Muscle of leg (tissue), 11 donors: ENCODE results near the gene THSD1. TPM values are rescaled to one million over a fixed set of nuclear protein-coding genes. Genes with fewer than 3 reads are reported as not detected.
A peak's percentile ranks its signal among the peaks of the same experiment; 100 is the strongest.
"Not testable (repeated sequence)": the region's sequence is repeated elsewhere in the genome, so short reads cannot be mapped to it uniquely, and the experiment has no call there.

ENCODE experiments used
- DNase-seq: peaks from one replicate; pipeline ENCODE4 v3.0.0; 2013
- H3K27ac ChIP-seq: one replicate; pipeline ENCODE4 v1.5.1; 2013; ENCODE audit warnings: mild to moderate bottlenecking, low read length, control low read depth
- H3K27me3 ChIP-seq: one replicate; pipeline ENCODE4 v1.6.1; 2013; ENCODE audit warnings: low read length; ENCODE audit not compliant: control insufficient read depth, insufficient read depth
- H3K36me3 ChIP-seq: one replicate; pipeline ENCODE4 v1.6.1; 2013; ENCODE audit warnings: low read length; ENCODE audit not compliant: control insufficient read depth, insufficient read depth
- H3K4me1 ChIP-seq: one replicate; pipeline ENCODE4 v1.6.1; 2013; ENCODE audit warnings: low read length; ENCODE audit not compliant: control insufficient read depth, insufficient read depth
- H3K4me3 ChIP-seq: one replicate; pipeline ENCODE4 v1.5.1; 2013; ENCODE audit warnings: low read length, control low read depth
- H3K9me3 ChIP-seq: replicated peaks from 2 replicates; pipeline ENCODE4 v1.6.1; 2013; ENCODE audit warnings: low read depth, low read length; ENCODE audit not compliant: control insufficient read depth
- WGBS: methylation state at CpG from one replicate; pipeline ENCODE4 v1.1.5; 2013; ENCODE audit warnings: missing lambda C conversion rate; ENCODE audit not compliant: insufficient coverage; 5-methylcytosine and 5-hydroxymethylcytosine counted together
- polyA plus RNA-seq, 8 donors: library from polyadenylated mRNA; unstranded; fragments of 120-200 nt; gene quantifications; one replicate each; pipeline versions ENCODE4 v1.2.1 to v1.2.3, GENCODE V29; 2013; ENCODE audit warnings: inconsistent platforms in 1 of 8, low replicate concordance in 1 of 8; ENCODE audit not compliant: insufficient read length in 8 of 8, insufficient read depth in 1 of 8
- total RNA-seq: library from RNA; stranded (reverse); fragments of 120-200 nt; gene quantifications from one replicate; pipeline ENCODE4 v1.2.4, GENCODE V29; 2013

THSD1 gene
- total and polyA plus RNA-seq, 9 donors, result 18.3 to 21.9 (median 19.6) TPM

DNA sequence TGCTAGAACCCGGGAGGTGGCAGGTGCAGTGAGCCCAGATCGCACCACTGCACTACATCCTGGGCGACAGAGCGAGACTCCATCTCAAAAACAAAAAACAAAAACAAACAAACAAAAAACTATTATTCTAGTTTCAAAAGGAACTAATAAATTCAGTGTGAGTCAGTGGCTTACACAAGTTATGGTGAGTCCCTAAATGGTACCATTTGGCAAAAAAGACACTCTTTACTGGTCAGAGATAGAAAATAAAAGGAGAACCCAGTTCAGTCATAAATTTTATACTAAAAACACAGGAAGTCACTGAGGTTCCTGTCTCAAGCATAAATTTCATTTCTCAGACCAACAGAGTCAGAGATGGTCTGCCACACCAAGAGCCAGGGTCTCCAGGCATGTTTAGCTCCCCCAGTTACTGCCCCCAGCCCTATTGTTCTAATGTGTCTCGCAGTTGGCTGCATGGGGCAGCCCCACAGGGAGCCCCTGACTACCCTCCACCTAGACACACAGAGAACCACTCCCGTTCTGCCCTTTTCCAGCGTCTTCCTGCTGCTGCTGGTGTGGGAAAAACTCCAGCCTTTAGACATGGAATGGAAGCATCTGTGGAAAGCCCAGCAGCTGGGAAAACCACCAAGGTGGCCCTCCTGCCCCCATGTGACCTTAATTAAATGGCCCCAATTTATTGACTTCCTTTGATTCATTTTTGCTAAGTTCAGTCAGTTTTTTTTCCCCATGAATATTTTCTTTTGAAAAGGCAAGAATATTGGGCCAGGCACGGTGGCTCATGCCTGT lies 12.2 kb downstream of the THSD1 start:
- 64% methylated on average over 2 of the region's 8 CpGs for WGBS
- H3K4me3 ChIP-seq, result no peak overlapping the region
- H3K27me3 ChIP-seq, result no peaks in the 10 kb centered on the region
- peaks cover 32% of the 10 kb centered on the region for H3K36me3 ChIP-seq
- no peaks in the 10 kb centered on the region for H3K9me3 ChIP-seq
- peaks cover 8% of the 10 kb centered on the region for H3K4me1 ChIP-seq
- no peak overlapping the region for H3K27ac ChIP-seq
- no peak for DNase-seq

DNA sequence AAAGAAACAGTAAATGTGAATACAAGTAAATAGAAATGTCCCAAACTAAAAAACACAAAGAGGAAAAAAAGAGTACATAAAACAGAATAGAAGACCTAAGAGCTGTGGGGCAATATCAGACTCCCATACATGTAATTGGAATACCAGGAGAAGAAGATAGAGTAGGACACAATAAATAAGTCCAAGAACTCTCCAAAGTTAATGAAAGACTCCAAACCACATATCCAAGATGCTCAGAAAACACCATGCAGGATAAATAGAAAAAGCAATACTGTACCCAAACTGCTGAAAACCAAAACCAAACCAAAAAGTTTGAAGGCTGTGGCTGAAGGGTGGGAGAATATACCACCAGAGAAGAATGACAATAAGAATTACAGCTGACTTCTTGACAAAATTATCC lies 18.3 kb downstream of the THSD1 start:
- no peaks in the 10 kb centered on the region for H3K9me3 ChIP-seq
- no peak for DNase-seq
- H3K27ac ChIP-seq, result no peak overlapping the region
- H3K4me1 ChIP-seq, result no peaks in the 10 kb centered on the region
- no peaks in the 10 kb centered on the region for H3K27me3 ChIP-seq
- H3K4me3 ChIP-seq, result no peak overlapping the region
- H3K36me3 ChIP-seq, result peaks cover 16% of the 10 kb centered on the region

DNA sequence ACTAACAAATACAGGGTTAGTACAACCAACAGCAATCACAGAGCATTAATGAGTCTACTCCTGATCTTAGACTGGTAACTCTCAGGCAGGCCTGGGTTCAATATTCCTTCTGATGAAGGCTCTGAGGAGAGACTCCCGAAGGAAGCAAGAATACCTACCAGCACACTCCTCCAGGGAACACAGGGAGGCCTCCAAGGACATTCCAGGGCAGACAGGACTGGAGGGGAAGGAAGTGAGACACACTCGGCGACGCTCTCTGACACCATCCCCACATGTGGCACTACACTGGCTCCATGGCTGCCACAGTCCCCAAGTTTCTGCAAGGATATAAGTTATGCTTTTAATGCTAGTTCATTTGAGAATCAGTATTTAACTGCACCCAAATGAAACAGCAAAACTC lies 20.1 kb downstream of the THSD1 start:
- no peaks in the 10 kb centered on the region for H3K4me1 ChIP-seq
- DNase-seq, result no peak
- H3K27me3 ChIP-seq, result no peaks in the 10 kb centered on the region
- peaks cover 12% of the 10 kb centered on the region for H3K36me3 ChIP-seq
- no peak overlapping the region for H3K27ac ChIP-seq
- no peak overlapping the region for H3K4me3 ChIP-seq
- no peaks in the 10 kb centered on the region for H3K9me3 ChIP-seq
- WGBS, result no CpG with 5 or more reads among the region's 4 CpGs

DNA sequence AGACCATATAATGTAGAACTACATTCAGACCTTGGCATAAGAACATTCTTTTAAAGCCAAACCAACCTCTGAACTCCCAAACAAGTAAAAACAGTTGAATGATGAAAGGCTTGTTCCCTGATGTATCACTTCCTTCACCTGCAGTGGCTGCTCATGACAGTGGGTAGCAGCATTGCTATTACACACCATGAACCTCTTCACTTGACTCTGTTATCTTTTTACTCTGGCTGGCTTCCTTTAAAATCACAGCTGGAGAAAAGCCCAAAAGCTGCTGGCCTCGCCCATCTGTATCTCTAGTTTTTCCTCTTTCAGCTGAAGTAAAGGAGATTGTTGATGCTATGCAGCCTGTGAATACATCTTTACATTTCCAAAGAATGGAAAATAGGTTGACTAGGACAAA lies 22.6 kb downstream of the THSD1 start:
- Histone ChIP-seq H3K4me1 (no peaks in the 10 kb centered on the region), H3K4me3 (no peak overlapping the region), H3K36me3 (peaks cover 16% of the 10 kb centered on the region), H3K27me3 (no peaks in the 10 kb centered on the region), H3K9me3 (no peaks in the 10 kb centered on the region), H3K27ac (no peak overlapping the region)
- WGBS, result no CpG with 5 or more reads among the region's 1 CpG
- DNase-seq, result no peak

DNA sequence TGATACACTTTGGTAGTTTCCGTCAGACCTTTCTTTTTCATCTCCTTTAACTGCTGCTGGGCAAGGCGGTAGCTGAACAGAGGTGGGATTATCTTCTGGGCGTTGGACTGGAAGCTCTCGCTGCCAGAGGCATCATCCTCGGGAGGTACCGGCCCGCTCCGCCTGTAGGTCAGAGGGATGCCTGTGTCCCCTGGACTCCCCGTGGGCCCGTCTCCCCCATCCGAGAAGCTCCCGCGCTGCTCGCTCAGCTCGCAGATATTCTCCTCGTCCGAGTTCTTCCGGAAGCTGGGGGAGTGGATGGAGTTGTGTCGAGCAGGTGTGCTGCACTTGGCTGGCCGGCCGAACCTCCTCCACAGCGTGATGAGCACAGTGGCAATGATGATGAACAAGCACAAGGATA lies 27.7 kb downstream of the THSD1 start:
- Histone ChIP-seq H3K4me1 (no peaks in the 10 kb centered on the region), H3K36me3 (peaks cover 16% of the 10 kb centered on the region), H3K9me3 (no peaks in the 10 kb centered on the region), H3K4me3 (no peak overlapping the region), H3K27me3 (no peaks in the 10 kb centered on the region), H3K27ac (no peak overlapping the region)
- no peak for DNase-seq
- WGBS, result 94% methylated on average over 15 of the region's 22 CpGs

DNA sequence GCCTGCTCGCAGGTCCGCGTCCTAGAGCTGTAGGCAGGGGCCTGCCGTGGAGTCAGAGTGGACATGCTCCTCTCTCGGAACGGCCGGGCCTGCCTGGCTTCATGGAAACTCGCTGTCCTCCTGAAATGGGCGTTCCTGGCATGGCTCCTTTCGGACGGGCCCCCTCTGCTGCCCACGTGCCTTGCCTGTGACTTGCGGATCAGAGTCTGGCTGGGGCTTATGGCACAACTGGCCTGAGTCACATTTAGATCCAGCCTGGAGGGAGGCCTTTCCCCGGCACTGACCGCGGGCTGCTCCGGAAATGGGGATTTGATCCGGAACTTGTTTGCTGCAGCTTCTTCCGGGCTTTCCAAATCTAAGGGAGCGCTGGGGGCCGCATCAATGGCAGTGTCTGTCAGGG lies 28.1 kb downstream of the THSD1 start:
- WGBS, result 95% methylated on average over 21 of the region's 21 CpGs
- no peak overlapping the region for H3K4me3 ChIP-seq
- H3K9me3 ChIP-seq, result no peaks in the 10 kb centered on the region
- DNase-seq, result no peak
- H3K27ac ChIP-seq, result no peak overlapping the region
- H3K4me1 ChIP-seq, result no peaks in the 10 kb centered on the region
- peaks cover 16% of the 10 kb centered on the region for H3K36me3 ChIP-seq
- H3K27me3 ChIP-seq, result no peaks in the 10 kb centered on the region

DNA sequence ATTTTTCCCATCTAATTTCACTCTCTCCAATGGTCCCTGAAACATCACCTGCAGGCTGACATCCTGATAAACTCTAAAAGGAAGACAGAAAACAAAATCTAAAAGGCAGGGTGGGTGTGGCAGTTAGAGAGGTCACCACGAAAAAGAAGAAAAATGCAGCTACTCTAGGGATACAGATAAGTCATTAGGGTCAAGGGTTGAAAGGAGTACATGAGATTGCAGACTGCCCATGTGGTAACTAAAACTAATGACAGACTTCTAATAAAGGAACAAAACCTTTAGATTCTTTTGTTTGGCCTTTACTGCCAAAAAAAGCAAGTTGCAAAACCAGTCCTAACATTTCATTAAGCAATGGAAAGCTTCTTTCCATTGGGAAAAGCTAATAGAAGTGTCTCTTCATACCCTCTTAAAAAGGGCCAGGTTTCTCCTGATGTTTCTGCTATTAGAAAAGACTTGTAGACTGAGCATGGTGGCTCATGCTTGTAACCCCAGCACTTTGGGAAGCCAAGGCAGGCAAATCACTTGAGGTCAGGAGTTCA lies 31.0 kb downstream of the THSD1 start:
- DNase-seq, result no peak
- no peak overlapping the region for H3K27ac ChIP-seq
- WGBS, result no CpG with 5 or more reads among the region's 1 CpG

DNA sequence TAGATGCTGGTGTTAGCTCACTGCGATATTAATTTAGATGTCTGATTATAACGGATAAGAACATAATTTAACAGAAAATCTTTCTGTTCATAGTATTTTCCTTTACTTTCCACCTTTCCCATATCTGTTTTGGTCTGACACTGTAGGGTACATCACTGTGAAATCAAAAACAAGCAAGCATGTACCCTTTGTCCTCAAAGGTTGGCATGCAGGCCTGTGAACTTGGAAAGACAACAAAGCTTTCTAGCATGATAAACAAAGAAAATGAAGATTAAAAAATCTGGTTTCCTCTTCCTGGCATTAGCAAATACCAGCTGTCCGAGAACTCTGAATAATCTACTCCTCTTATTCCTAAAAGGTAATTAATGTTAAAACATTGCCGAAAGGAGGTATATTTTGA lies 31.6 kb downstream of the THSD1 start:
- peaks cover 4% of the 10 kb centered on the region for H3K4me1 ChIP-seq
- no peak overlapping the region for H3K4me3 ChIP-seq
- peaks cover 11% of the 10 kb centered on the region for H3K36me3 ChIP-seq
- no peaks in the 10 kb centered on the region for H3K27me3 ChIP-seq
- no peaks in the 10 kb centered on the region for H3K9me3 ChIP-seq
- no peak for DNase-seq
- whole genome bisulfite sequencing, result no CpG with 5 or more reads among the region's 4 CpGs
- no peak overlapping the region for H3K27ac ChIP-seq

More for the DNA sequence above, 31.0 kb downstream of the THSD1 start:
- peaks cover 4% of the 10 kb centered on the region for H3K4me1 ChIP-seq
- no peaks in the 10 kb centered on the region for H3K9me3 ChIP-seq
- peaks cover 11% of the 10 kb centered on the region for H3K36me3 ChIP-seq
- H3K27me3 ChIP-seq, result no peaks in the 10 kb centered on the region
- no peak overlapping the region for H3K4me3 ChIP-seq

DNA sequence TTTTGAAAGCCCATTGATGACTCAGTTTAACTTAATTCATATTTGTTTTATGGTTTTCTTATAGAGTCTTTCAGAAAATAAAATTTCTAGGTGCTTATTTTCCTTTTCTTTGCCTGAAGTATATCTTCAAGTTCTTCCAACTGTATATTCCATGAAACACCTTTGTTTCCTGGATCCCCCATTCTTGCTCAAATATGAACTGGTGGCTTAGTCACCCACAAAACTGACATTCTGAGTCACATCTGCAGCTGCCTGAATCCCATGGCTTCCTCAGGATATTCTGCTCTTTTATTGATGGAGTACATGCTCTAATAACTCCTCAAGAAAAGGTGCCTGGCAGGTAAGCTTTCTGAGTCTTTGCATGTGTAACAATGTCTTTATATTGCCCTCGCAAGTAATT lies 32.7 kb downstream of the THSD1 start:
- not testable (repeated sequence) for H3K27me3 ChIP-seq, DNase-seq, H3K4me1 ChIP-seq, H3K27ac ChIP-seq, H3K36me3 ChIP-seq, H3K4me3 ChIP-seq, H3K9me3 ChIP-seq
- no CpG with 5 or more reads among the region's 1 CpG for WGBS

DNA sequence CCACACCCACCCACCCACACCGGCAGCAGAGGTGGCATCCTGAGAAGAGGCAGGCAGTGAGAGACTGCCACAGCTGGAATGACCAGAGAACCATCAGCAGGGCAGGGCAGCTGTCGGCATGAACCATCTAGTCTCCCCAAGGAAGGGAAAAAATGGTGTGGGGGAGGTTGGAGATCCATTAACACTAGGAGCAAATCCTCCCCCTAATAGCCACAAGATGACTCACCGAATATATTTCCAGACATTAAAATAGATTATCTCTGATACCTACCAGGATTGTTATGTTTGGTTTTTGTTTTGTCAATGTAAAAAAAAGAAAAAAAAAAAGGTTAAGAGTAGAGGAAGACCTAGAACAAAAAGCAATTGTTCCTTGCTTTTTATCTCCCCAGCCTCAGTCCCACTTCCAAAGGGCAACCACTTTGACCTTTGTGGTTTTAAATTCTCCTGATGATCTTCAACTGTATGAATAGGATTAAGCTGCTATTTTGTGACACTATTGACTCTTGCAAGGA lies 34.2 kb downstream of the THSD1 start:
- peak; percentile 51 for DNase-seq
- H3K4me1 ChIP-seq, result peaks cover 7% of the 10 kb centered on the region
- H3K27me3 ChIP-seq, result no peaks in the 10 kb centered on the region
- H3K27ac ChIP-seq, result no peak overlapping the region
- no peaks in the 10 kb centered on the region for H3K36me3 ChIP-seq
- H3K9me3 ChIP-seq, result no peaks in the 10 kb centered on the region
- H3K4me3 ChIP-seq, result no peak overlapping the region
- no CpG with 5 or more reads among the region's 3 CpGs for WGBS
